Esophagus squamous epithelium (tissue), 4 donors: ENCODE data around the gene ZBTB45.

Source experiments
- CTCF ChIP-seq, 6 experiments: fragments of 450-650 bp in 4 of 6; fragments of 200-600 bp in 2 of 6; sonication (generic) in 2 of 6; IDR thresholded peaks; one replicate each; pipeline ENCODE4 v1.5.1; 2016 to 2019; ENCODE audit warnings: antibody characterized with exemption in 6 of 6, mild to moderate bottlenecking in 4 of 6, moderate library complexity in 4 of 6
- POLR2A ChIP-seq, 4 donors: fragments of 450-650 bp; IDR thresholded peaks; one replicate each; pipeline ENCODE4 v1.6.1; 2017; ENCODE audit warnings: antibody characterized with exemption in 4 of 4, mild to moderate bottlenecking in 4 of 4, moderate library complexity in 3 of 4

GRCh38 chr19:58513694-58514563, 5.7 kb downstream of the ZBTB45 start:
- TF ChIP-seq CTCF (IDR thresholded peaks at IDR 0.05) (peak; percentile 87 to 99 (median 98)), POLR2A (IDR thresholded peaks at IDR 0.05) (peak in 1 of 4 donors; percentile 48)
